ENCODE results near the gene SMYD1.

The SMYD1 gene

GRCh38 chr2:88059979-88060906, 7.4 kb upstream of the SMYD1 start:
- Histone ChIP-seq H2AFZ (no peak overlapping the region), H3K9me3 (ENCODE audit: control insufficient read depth, low read length) (no peaks in the 10 kb centered on the region), H3K79me2 (no peaks in the 10 kb centered on the region), H3K27ac (no peak overlapping the region), H3K4me3 (ENCODE audit: low read depth, low read length) (no peak overlapping the region), H3K9ac (no peak overlapping the region), H3K36me3 (ENCODE audit: control insufficient read depth, insufficient read depth, low read length) (no peaks in the 10 kb centered on the region), H3K4me1 (no peaks in the 10 kb centered on the region), H3K4me2 (ENCODE audit: low read length) (no peak overlapping the region), H3K27me3 (ENCODE audit: control insufficient read depth, insufficient read depth, low read length) (no peaks in the 10 kb centered on the region)
- peak; percentile 90 for TF ChIP-seq CTCF (IDR thresholded peaks at IDR 0.05)

DNA sequence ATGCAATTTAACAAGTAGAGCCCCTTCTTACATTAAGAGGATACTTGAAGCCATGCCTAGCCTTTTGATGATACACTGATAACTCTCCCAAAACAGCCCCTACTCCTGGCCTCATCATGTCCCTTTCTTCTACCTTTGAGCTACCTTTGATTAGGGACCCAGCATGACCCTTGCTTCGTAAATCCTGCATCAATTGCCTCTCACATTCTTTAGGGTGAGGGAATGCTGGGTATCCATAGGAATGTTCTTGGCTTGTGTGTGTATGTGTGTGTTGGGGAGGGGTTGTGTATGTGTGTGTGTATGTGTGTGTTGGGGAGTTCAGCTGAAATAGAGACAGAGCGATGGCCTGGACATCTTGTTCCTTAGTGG, 6.7 kb upstream of the SMYD1 start:
- no peak overlapping the region for H3K4me2 ChIP-seq (ENCODE audit: low read length)
- H3K9ac ChIP-seq, result no peak overlapping the region
- no peak overlapping the region for H3K4me3 ChIP-seq (ENCODE audit: low read depth, low read length)
- no peak overlapping the region for H2AFZ ChIP-seq
- no peaks in the 10 kb centered on the region for H3K4me1 ChIP-seq
- H3K9me3 ChIP-seq (ENCODE audit: control insufficient read depth, low read length), result no peaks in the 10 kb centered on the region
- H3K27ac ChIP-seq, result no peak overlapping the region
- no peaks in the 10 kb centered on the region for H3K79me2 ChIP-seq
- no peaks in the 10 kb centered on the region for H3K27me3 ChIP-seq (ENCODE audit: control insufficient read depth, insufficient read depth, low read length)
- no peak for TF ChIP-seq CTCF (IDR thresholded peaks at IDR 0.05)
- no peaks in the 10 kb centered on the region for H3K36me3 ChIP-seq (ENCODE audit: control insufficient read depth, insufficient read depth, low read length)

DNA sequence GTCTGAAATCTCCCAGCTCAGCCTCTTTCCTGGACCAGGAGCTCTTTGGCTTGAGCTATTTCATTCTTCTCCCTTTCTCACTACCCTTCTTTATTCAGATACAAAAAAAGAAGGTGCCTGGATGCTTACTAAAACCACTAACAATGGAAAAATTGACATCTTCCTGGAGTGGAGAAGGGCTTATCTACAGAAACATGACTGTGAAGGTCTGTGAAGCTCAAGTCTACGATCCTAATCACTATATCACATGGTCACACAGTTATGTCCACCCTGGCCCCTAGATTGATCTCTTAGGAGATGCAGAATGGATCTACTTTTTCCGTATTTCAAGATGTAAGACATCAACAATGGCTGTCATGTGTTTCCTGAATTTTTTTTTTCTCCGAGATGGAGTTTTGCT, 6.3 kb upstream of the SMYD1 start:
- H3K4me3 ChIP-seq (ENCODE audit: low read depth, low read length), result no peak overlapping the region
- TF ChIP-seq CTCF (IDR thresholded peaks at IDR 0.05), result no peak
- H2AFZ ChIP-seq, result no peak overlapping the region
- no peaks in the 10 kb centered on the region for H3K36me3 ChIP-seq (ENCODE audit: control insufficient read depth, insufficient read depth, low read length)
- H3K27ac ChIP-seq, result no peak overlapping the region
- H3K4me1 ChIP-seq, result no peaks in the 10 kb centered on the region
- H3K27me3 ChIP-seq (ENCODE audit: control insufficient read depth, insufficient read depth, low read length), result no peaks in the 10 kb centered on the region
- H3K79me2 ChIP-seq, result no peaks in the 10 kb centered on the region
- H3K4me2 ChIP-seq (ENCODE audit: low read length), result no peak overlapping the region
- H3K9me3 ChIP-seq (ENCODE audit: control insufficient read depth, low read length), result no peaks in the 10 kb centered on the region
- no peak overlapping the region for H3K9ac ChIP-seq

DNA sequence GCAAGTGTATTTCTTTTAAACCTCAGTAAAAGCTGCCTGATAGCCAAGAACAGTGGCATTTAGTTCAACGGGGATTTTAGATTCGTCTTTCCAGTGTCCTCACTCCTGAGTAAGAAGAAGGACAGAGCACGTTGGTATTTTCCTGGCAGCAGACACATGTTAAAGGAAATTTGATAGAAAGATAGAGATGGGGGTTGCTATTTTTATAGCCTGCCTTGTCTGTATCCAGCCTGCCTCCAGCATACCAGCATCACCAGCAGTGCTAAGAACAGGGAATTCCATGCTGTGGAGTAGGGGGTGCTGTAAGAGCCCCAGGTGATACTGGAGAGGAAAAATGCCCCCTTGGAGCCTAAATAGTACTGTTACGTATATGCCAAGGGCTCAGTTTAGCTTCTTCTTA, 1.1 kb upstream of the SMYD1 start:
- Histone ChIP-seq H3K79me2 (no peaks in the 10 kb centered on the region), H3K9ac (no peak overlapping the region), H3K4me3 (ENCODE audit: low read depth, low read length) (no peak overlapping the region), H3K36me3 (ENCODE audit: control insufficient read depth, insufficient read depth, low read length) (no peaks in the 10 kb centered on the region), H2AFZ (peak overlapping the region; percentile 61), H3K4me2 (ENCODE audit: low read length) (no peak overlapping the region), H3K4me1 (peaks cover 4% of the 10 kb centered on the region), H3K27ac (no peak overlapping the region), H3K9me3 (ENCODE audit: control insufficient read depth, low read length) (no peaks in the 10 kb centered on the region), H3K27me3 (ENCODE audit: control insufficient read depth, insufficient read depth, low read length) (no peaks in the 10 kb centered on the region)
- TF ChIP-seq CTCF (IDR thresholded peaks at IDR 0.05), result no peak

GRCh38 chr2:88067189-88067588, 436 bp upstream of the SMYD1 start:
- TF ChIP-seq CTCF (IDR thresholded peaks at IDR 0.05), result no peak
- H3K9ac ChIP-seq, result no peak overlapping the region
- H3K4me3 ChIP-seq (ENCODE audit: low read depth, low read length), result no peak overlapping the region
- H3K9me3 ChIP-seq (ENCODE audit: control insufficient read depth, low read length), result no peaks in the 10 kb centered on the region
- peaks cover 4% of the 10 kb centered on the region for H3K4me1 ChIP-seq
- no peaks in the 10 kb centered on the region for H3K27me3 ChIP-seq (ENCODE audit: control insufficient read depth, insufficient read depth, low read length)
- no peak overlapping the region for H3K4me2 ChIP-seq (ENCODE audit: low read length)
- H3K27ac ChIP-seq, result no peak overlapping the region
- no peaks in the 10 kb centered on the region for H3K36me3 ChIP-seq (ENCODE audit: control insufficient read depth, insufficient read depth, low read length)
- peak overlapping the region; percentile 65 for H2AFZ ChIP-seq
- H3K79me2 ChIP-seq, result no peaks in the 10 kb centered on the region

All from parathyroid adenoma (tissue), 2 donors.